ENCODE measurements around the gene TSPAN5. TPM values are rescaled to one million over a fixed set of nuclear protein-coding genes. Genes with fewer than 3 reads are reported as not detected.

Gene TSPAN5
- total RNA-seq, 1 experiment from 2014 or later = 12.4 TPM

DNA sequence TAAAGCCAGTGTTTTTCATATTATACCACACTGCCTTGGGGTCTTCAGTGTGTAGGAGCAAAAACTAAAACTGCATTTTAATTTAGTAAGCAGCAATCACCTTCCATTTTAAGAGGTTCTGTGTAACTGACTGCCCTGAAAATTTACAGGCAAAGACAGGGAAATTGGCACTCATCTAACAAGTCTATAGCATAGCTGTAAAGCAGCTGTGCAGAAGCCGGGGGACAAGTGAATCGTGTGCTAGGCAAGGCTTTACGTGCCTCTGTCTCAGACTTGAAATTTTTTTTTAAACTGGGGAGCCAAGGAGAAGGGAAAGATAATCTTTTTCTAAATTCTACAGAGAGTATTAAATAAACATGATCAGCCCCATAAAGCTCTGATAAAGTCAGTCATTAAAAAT is 39.7 kb downstream of the TSPAN5 start:
- Histone ChIP-seq H3K27ac (no peak overlapping the region), H4K20me1 (ENCODE audit: insufficient read depth) (no peaks in the 10 kb centered on the region), H3K4me3 (no peak overlapping the region), H3F3A (ENCODE audit: insufficient read depth, low read depth) (no peaks in the 10 kb centered on the region; the same call in 1 of the 2 replicates), H3K4me2 (no peak overlapping the region), H2AFZ (no peak overlapping the region), H3K4me1 (replicated peaks; ENCODE audit: insufficient read depth) (no peaks in the 10 kb centered on the region), H3K36me3 (ENCODE audit: low read depth) (no peaks in the 10 kb centered on the region), H3K27me3 (ENCODE audit: insufficient read depth, low read depth) (no peaks in the 10 kb centered on the region), H3K79me2 (ENCODE audit: low read depth) (peaks cover 52% of the 10 kb centered on the region), H3K9me2 (ENCODE audit: insufficient read depth) (no peaks in the 10 kb centered on the region), H3K9me3 (ENCODE audit: insufficient read depth, low read depth) (no peaks in the 10 kb centered on the region)
- ChIA-PET POLR2A (ENCODE audit: unreplicated experiment) (no interaction called here), CTCF (no interaction called here)
- TF ChIP-seq, protein P1, sequence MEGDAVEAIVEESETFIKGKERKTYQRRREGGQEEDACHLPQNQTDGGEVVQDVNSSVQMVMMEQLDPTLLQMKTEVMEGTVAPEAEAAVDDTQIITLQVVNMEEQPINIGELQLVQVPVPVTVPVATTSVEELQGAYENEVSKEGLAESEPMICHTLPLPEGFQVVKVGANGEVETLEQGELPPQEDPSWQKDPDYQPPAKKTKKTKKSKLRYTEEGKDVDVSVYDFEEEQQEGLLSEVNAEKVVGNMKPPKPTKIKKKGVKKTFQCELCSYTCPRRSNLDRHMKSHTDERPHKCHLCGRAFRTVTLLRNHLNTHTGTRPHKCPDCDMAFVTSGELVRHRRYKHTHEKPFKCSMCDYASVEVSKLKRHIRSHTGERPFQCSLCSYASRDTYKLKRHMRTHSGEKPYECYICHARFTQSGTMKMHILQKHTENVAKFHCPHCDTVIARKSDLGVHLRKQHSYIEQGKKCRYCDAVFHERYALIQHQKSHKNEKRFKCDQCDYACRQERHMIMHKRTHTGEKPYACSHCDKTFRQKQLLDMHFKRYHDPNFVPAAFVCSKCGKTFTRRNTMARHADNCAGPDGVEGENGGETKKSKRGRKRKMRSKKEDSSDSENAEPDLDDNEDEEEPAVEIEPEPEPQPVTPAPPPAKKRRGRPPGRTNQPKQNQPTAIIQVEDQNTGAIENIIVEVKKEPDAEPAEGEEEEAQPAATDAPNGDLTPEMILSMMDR (conservative IDR thresholded peaks at IDR 0.05) = no peak
- intact Hi-C loops (cut with micrococcal nuclease; ENCODE audit: unreplicated experiment) = no loop called here
- DNase-seq = no peak
- no TSS peak for BruUV-seq (replicated peaks)

DNA sequence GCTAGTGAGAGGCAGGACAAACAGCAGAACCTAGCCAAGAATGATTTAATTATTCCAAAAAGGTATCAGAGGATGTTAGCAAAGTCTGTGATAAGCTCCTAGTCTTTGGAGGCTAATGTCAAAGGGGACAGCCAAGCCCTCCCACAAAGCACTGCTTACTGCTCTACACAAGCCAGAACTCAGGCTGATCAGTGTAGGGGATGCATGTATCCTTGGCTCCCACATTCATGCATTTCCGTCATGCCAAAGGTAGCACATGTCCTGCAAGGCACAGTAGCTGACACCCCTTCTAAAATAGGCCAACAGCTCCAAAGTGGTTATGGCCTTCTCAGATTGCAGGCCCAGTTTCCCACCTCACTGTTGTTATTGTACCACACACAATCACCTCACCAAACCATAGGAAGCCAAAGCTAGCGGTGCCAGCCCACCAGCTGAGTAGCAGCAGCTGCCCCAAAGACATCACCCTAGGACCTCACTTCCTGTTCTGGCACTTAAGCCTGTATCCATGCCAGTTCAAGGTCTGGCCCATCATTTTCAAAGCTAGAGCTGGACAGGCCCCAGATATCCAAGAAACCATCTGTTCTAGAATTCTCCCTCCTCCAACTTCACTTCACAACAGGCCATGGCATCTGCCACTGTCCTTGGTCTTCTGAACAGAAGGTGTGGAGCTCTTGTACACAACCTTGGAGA is 40.9 kb downstream of the TSPAN5 start:
- H4K20me1 ChIP-seq (ENCODE audit: insufficient read depth) = no peaks in the 10 kb centered on the region
- H3K36me3 ChIP-seq (ENCODE audit: low read depth) = no peaks in the 10 kb centered on the region
- peaks cover 52% of the 10 kb centered on the region for H3K79me2 ChIP-seq (ENCODE audit: low read depth)
- H3F3A ChIP-seq (ENCODE audit: insufficient read depth, low read depth) = no peaks in the 10 kb centered on the region; the same call in 1 of the 2 replicates
- ChIA-PET CTCF (no interaction called here), POLR2A (ENCODE audit: unreplicated experiment) (no interaction called here)
- no peak for TF ChIP-seq EZH2 (IDR thresholded peaks at IDR 0.05; ENCODE audit: low read depth)
- TF ChIP-seq, protein P1 (conservative IDR thresholded peaks at IDR 0.05) = no peak
- no peak overlapping the region for H3K4me3 ChIP-seq
- no TSS peak for BruUV-seq (replicated peaks)
- no peak for DNase-seq
- no peaks in the 10 kb centered on the region for H3K9me2 ChIP-seq (ENCODE audit: insufficient read depth)
- H3K27me3 ChIP-seq (ENCODE audit: insufficient read depth, low read depth) = no peaks in the 10 kb centered on the region
- no peaks in the 10 kb centered on the region for H3K9me3 ChIP-seq (ENCODE audit: insufficient read depth, low read depth)
- no peak overlapping the region for H3K27ac ChIP-seq
- H3K4me2 ChIP-seq = no peak overlapping the region
- no peak overlapping the region for H2AFZ ChIP-seq
- no peaks in the 10 kb centered on the region for H3K4me1 ChIP-seq (replicated peaks; ENCODE audit: insufficient read depth)
- intact Hi-C loops (cut with micrococcal nuclease; ENCODE audit: unreplicated experiment) = no loop called here

DNA sequence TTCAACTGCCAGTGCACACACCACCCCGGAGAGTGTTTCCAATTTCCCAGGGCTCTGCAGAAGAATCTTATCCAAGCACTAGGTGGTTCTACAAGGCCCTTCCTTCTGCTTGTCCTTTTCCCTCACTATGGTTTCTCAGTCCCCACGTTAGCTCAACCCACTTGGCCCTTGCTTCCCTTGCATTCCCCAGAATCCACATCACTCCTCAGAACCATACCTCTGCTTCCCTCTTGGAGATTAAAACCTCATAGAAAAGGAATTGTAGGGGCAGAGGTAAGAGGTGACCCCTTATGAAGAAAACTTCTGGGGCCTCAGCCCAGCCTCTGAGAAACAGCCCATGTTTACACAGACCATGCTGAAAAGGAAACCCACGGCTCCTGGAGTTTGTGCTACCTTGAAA is 42.4 kb downstream of the TSPAN5 start:
- POLR2A ChIA-PET (ENCODE audit: unreplicated experiment) = no interaction called here
- CTCF ChIA-PET = no interaction called here
- DNase-seq = no peak
- no peak for TF ChIP-seq EZH2 (IDR thresholded peaks at IDR 0.05; ENCODE audit: low read depth)
- TF ChIP-seq, protein P1 (conservative IDR thresholded peaks at IDR 0.05) = no peak
- Histone ChIP-seq H3K9me2 (ENCODE audit: insufficient read depth) (no peaks in the 10 kb centered on the region), H2AFZ (no peak overlapping the region), H3K27ac (no peak overlapping the region), H3K4me2 (no peak overlapping the region), H3K4me1 (replicated peaks; ENCODE audit: insufficient read depth) (no peaks in the 10 kb centered on the region), H3F3A (ENCODE audit: insufficient read depth, low read depth) (no peaks in the 10 kb centered on the region; the same call in 1 of the 2 replicates), H3K27me3 (ENCODE audit: insufficient read depth, low read depth) (no peaks in the 10 kb centered on the region), H3K79me2 (ENCODE audit: low read depth) (peaks cover 45% of the 10 kb centered on the region), H3K9me3 (ENCODE audit: insufficient read depth, low read depth) (no peaks in the 10 kb centered on the region), H3K36me3 (ENCODE audit: low read depth) (no peaks in the 10 kb centered on the region), H4K20me1 (ENCODE audit: insufficient read depth) (no peaks in the 10 kb centered on the region), H3K4me3 (no peak overlapping the region)
- BruUV-seq (replicated peaks) = no TSS peak
- intact Hi-C loops (cut with micrococcal nuclease; ENCODE audit: unreplicated experiment) = no loop called here
